Upper lobe of left lung (tissue), 4 donors: ENCODE data around the gene NXPE3.

Experiments
- CTCF ChIP-seq, 6 experiments: fragments of 450-650 bp in 4 of 6; fragments of 200-600 bp in 2 of 6; sonication (generic) in 2 of 6; IDR thresholded peaks; one replicate each; pipeline ENCODE4 v1.5.1; 2016 to 2019; ENCODE audit warnings: antibody characterized with exemption in 6 of 6
- POLR2AphosphoS5 ChIP-seq, 2 donors: sonication (generic); formaldehyde crosslinking; IDR thresholded peaks; one replicate each; pipeline ENCODE4 v1.5.1; 2017; ENCODE audit warnings: antibody characterized with exemption in 2 of 2

GRCh38 chr3:101842245-101842934 is 63.4 kb downstream of the NXPE3 start:
- TF ChIP-seq CTCF (IDR thresholded peaks at IDR 0.05) (no peak), POLR2AphosphoS5 (IDR thresholded peaks at IDR 0.05) (no peak)
